ENCODE measurements around the gene MAGEF1. TPM values are rescaled to one million over a fixed set of nuclear protein-coding genes. Genes with fewer than 3 reads are reported as not detected.

Gene MAGEF1
- total and polyA plus RNA-seq, 2 donors (not counting 3 experiments of a cell fraction or from before 2014, with no cell fraction given): 7.0 to 14.2 TPM

DNA sequence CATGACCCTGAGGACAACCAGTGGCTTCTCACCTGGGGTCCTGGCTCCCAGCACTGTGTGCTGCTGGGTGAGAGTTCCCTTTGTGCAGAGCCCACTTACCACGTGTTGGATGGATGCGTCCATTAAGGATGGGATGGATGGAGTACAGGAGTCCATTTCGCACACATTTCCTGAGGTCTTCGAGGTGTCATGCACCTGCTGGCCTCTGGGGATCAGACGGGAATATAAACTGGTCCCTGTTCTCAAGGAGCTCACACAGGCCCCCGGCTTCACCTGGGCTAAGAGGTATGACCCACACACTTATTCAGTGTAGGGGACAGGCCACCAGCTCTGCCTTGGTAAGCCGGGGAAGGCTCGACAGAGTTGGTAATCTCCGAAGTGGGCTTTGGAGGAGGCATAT is 39.5 kb downstream of the MAGEF1 start:
- Histone ChIP-seq H3K36me3 (ENCODE audit: control insufficient read depth in 2 of 2, extremely low read depth in 1 of 2, insufficient read depth in 2 of 2, low read length in 2 of 2) (no peaks in the 10 kb centered on the region), H3K9me1 (replicated peaks; ENCODE audit: control insufficient read depth, extremely low read depth, insufficient read depth, low read length) (no peaks in the 10 kb centered on the region), H3K9me3 (replicated peaks; ENCODE audit: control insufficient read depth, insufficient read depth, low read length) (no peaks in the 10 kb centered on the region), H3K4me2 (ENCODE audit: insufficient read depth, low read length) (no peak overlapping the region), H4K20me1 (replicated peaks; ENCODE audit: control insufficient read depth, extremely low read depth, insufficient read depth, low read length) (no peaks in the 10 kb centered on the region), H2AFZ (ENCODE audit: low read depth, low read length) (no peak overlapping the region), H3K9ac (replicated peaks; ENCODE audit: extremely low read depth, insufficient read depth, low read length) (no peak overlapping the region), H3K27ac (ENCODE audit: insufficient read depth, low read depth, low read length) (no peak overlapping the region), H3K4me1 (ENCODE audit: control insufficient read depth, extremely low read depth, insufficient read depth, low read length) (no peaks in the 10 kb centered on the region), H3K4me3 (replicated peaks in 1 of 3; ENCODE audit: insufficient read depth in 1 of 3, low read depth in 1 of 3, low read length in 3 of 3) (no peak overlapping the region), H3K27me3 (ENCODE audit: control insufficient read depth in 2 of 2, insufficient read depth in 2 of 2, low read length in 2 of 2) (peaks cover 0 to 2% of the 10 kb centered on the region in 2 experiments), H3K79me2 (ENCODE audit: control insufficient read depth, insufficient read depth, low read length) (no peaks in the 10 kb centered on the region)
- POLR2A ChIA-PET: no interaction called here
- no peak for DNase-seq (ENCODE audit: low read depth, low spot score)
- intact Hi-C loops (cut with micrococcal nuclease) (no loop called here), dilution Hi-C loops (cut with MboI; ENCODE audit: extremely low pct_ligation_motif_present, low sequenced_read_pairs) (no loop called here)
- BruUV-seq (replicated peaks): no TSS peak
- TF ChIP-seq JUN (IDR thresholded peaks at IDR 0.05; ENCODE audit: borderline replicate concordance, insufficient read depth, insufficient read length, low read depth): no peak
- no peak for TF ChIP-seq GATA2 (IDR thresholded peaks at IDR 0.05; ENCODE audit: insufficient read depth, insufficient read length, low read depth, low read length)
- TF ChIP-seq POLR2A (IDR thresholded peaks at IDR 0.05; ENCODE audit: low read depth, low read length): no peak
- TF ChIP-seq EZH2 (IDR thresholded peaks at IDR 0.05; ENCODE audit: borderline replicate concordance, low read depth, low read length, severe bottlenecking): no peak
- no peak for TF ChIP-seq FOS (IDR thresholded peaks at IDR 0.05; ENCODE audit: borderline replicate concordance, insufficient read depth, low read length)
- no peak for TF ChIP-seq MYC (IDR thresholded peaks at IDR 0.05; ENCODE audit: low read depth, low read length)
- no peak for TF ChIP-seq POLR2AphosphoS5 (IDR thresholded peaks at IDR 0.05; ENCODE audit: insufficient read depth, low read depth, low read length)
- TF ChIP-seq, protein P1, sequence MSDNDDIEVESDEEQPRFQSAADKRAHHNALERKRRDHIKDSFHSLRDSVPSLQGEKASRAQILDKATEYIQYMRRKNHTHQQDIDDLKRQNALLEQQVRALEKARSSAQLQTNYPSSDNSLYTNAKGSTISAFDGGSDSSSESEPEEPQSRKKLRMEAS (IDR thresholded peaks at IDR 0.05; ENCODE audit: insufficient read depth, insufficient read length): no peak
- no peak for FAIRE-seq
- CTCF ChIA-PET: interaction anchor here (0.6 kb wide), 1 partner anchor 111 kb away, joined by 3 read pairs; the partner anchor contains the start of gene EPHB3

DNA sequence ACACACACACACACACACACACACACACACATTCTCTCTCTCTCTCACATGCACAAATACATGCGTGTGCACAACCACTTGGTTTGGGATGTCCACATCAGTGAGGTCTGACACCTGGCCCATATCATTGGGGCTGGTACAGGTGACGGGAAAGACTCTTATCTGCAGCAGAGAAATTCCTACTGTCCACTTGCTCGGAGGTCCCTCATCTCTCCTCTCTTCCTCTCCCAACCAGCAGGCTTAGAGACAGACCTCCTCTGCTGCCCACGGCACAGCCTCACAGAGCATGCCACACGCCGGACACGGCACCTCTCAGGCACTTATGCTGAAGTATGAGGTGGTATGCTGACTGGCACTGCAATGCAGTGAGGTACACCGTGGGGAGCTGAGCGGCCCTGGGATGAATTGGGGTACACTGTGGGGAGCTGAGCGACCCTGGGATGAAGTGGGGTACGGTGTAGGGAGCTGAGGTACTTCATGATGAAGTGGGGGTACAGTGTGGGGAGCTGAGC is 41.7 kb downstream of the MAGEF1 start:
- Histone ChIP-seq H3K4me1 (ENCODE audit: control insufficient read depth, extremely low read depth, insufficient read depth, low read length) (no peaks in the 10 kb centered on the region), H3K9ac (replicated peaks; ENCODE audit: extremely low read depth, insufficient read depth, low read length) (no peak overlapping the region), H2AFZ (ENCODE audit: low read depth, low read length) (no peak overlapping the region), H3K79me2 (ENCODE audit: control insufficient read depth, insufficient read depth, low read length) (no peaks in the 10 kb centered on the region), H3K4me3 (replicated peaks in 1 of 3; ENCODE audit: insufficient read depth in 1 of 3, low read depth in 1 of 3, low read length in 3 of 3) (no peak overlapping the region), H3K9me1 (replicated peaks; ENCODE audit: control insufficient read depth, extremely low read depth, insufficient read depth, low read length) (no peaks in the 10 kb centered on the region), H3K27ac (ENCODE audit: insufficient read depth, low read depth, low read length) (no peak overlapping the region), H3K36me3 (ENCODE audit: control insufficient read depth in 2 of 2, extremely low read depth in 1 of 2, insufficient read depth in 2 of 2, low read length in 2 of 2) (no peaks in the 10 kb centered on the region), H3K9me3 (replicated peaks; ENCODE audit: control insufficient read depth, insufficient read depth, low read length) (no peaks in the 10 kb centered on the region), H3K27me3 (ENCODE audit: control insufficient read depth in 2 of 2, insufficient read depth in 2 of 2, low read length in 2 of 2) (peaks cover 0 to 5% of the 10 kb centered on the region in 2 experiments), H3K4me2 (ENCODE audit: insufficient read depth, low read length) (no peak overlapping the region), H4K20me1 (replicated peaks; ENCODE audit: control insufficient read depth, extremely low read depth, insufficient read depth, low read length) (no peaks in the 10 kb centered on the region)
- TF ChIP-seq JUN (IDR thresholded peaks at IDR 0.05; ENCODE audit: borderline replicate concordance, insufficient read depth, insufficient read length, low read depth) (no peak), FOS (IDR thresholded peaks at IDR 0.05; ENCODE audit: borderline replicate concordance, insufficient read depth, low read length) (no peak), GATA2 (IDR thresholded peaks at IDR 0.05; ENCODE audit: insufficient read depth, insufficient read length, low read depth, low read length) (no peak), POLR2AphosphoS5 (IDR thresholded peaks at IDR 0.05; ENCODE audit: insufficient read depth, low read depth, low read length) (no peak)
- TF ChIP-seq, protein P1 (IDR thresholded peaks at IDR 0.05; ENCODE audit: insufficient read depth, insufficient read length): no peak
- TF ChIP-seq, protein P2, sequence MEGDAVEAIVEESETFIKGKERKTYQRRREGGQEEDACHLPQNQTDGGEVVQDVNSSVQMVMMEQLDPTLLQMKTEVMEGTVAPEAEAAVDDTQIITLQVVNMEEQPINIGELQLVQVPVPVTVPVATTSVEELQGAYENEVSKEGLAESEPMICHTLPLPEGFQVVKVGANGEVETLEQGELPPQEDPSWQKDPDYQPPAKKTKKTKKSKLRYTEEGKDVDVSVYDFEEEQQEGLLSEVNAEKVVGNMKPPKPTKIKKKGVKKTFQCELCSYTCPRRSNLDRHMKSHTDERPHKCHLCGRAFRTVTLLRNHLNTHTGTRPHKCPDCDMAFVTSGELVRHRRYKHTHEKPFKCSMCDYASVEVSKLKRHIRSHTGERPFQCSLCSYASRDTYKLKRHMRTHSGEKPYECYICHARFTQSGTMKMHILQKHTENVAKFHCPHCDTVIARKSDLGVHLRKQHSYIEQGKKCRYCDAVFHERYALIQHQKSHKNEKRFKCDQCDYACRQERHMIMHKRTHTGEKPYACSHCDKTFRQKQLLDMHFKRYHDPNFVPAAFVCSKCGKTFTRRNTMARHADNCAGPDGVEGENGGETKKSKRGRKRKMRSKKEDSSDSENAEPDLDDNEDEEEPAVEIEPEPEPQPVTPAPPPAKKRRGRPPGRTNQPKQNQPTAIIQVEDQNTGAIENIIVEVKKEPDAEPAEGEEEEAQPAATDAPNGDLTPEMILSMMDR (IDR thresholded peaks at IDR 0.05; ENCODE audit: extremely low read depth in 1 of 2, insufficient read depth in 1 of 2, low read depth in 1 of 2, low read length in 2 of 2): no peak
- no TSS peak for BruUV-seq (replicated peaks)
- intact Hi-C loops (cut with micrococcal nuclease) (no loop called here), dilution Hi-C loops (cut with MboI; ENCODE audit: extremely low pct_ligation_motif_present, low sequenced_read_pairs) (no loop called here)
- ChIA-PET CTCF (no interaction called here), POLR2A (no interaction called here)
- DNase-seq (ENCODE audit: low read depth, low spot score) (no peak), FAIRE-seq (no peak)

Data from endothelial cell of umbilical vein (primary cell).